HG03439 (cell line): ENCODE measurements around the gene SH3RF3.

Experiments
- ATAC-seq: cut with Tn5 transposase; IDR thresholded peaks from one replicate; pipeline ENCODE4 v1.9.1; 2021; ENCODE audit warnings: mild to moderate bottlenecking, moderate library complexity; ENCODE audit not compliant: unreplicated experiment

The SH3RF3 gene

DNA sequence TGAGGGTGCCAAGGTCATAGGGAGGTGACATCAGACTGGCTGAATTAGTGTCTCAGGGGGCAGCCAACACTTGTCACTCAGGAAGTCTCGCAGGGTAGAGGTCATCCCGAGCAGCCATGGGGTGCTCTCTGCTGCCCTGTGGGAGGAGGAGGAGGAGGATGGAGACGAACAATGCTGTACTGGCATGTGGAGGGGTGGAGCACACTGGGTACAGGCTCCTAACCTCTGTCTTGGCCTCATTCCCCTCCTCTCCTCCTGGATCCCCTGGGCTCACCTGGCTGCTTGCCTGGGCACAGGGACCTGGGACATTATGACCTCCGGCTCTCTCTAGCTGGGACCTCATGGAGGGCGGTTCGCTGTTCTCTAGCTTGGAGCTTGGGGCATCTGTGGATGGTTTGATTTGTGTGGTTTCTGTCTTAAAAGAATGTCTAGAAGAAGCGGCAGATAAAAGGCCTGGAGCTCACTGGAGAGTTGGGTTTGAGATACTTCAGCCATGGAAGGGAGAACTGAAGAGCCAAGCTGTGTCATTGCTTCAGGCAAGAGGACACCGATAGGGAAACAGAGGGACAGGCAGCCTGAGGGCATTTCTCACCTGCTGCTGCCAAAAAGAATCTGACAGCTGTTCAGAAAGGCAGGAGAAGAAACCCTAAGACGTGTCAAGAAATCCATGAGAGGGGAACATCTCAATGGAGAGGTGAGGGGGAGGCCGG is 351.6 kb downstream of the SH3RF3 start:
- ATAC-seq: no peak

- no peak for ATAC-seq
These were observed 352.2 kb downstream of the SH3RF3 start for GRCh38 chr2:109481196-109481555.

DNA sequence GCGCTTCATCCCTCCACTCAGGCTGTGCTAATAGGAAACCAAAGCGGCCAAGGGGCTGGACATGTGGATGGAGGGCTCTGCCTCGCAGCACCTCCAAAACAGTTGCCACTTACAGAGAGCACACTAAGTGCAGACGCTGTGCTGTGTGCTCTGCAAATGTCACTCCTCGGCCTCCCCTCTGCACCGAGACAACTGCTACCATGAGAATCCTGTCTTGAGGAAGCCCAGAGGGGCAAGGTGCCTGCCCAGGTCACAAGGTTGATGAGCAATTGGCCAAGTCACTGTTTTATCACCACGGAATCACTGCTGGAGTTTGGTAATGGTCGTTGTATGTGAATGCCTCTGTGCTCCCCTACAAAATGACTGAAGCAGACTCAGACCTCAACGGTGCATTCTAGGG is 352.6 kb downstream of the SH3RF3 start:
- ATAC-seq: no peak

DNA sequence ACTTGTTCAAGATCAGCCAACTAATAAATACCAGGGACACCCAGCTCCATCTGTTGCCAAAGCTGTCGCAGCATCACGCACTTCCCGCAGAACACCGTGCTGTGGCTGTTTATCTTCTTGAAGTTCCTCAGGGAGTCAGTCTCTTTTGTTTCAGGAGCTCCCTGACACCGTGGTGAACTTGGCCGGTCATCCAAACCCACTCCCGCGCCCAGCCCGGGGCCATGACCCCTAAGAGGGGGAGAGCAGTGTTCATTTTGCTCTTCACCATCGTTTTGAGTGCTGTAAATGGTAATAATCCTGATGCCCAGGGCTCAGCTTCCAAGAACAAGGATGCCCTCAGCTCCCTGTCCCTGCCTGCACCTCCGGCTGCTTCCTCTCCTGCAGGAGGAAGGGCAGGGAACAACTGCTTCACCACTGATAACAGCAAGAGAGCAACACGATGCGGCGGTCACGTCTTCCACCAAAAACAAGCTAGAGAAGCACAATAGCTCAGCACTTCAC is 353.4 kb downstream of the SH3RF3 start:
- no peak for ATAC-seq

- ATAC-seq: no peak
These were observed 357.9 kb downstream of the SH3RF3 start for GRCh38 chr2:109486711-109487535.

- ATAC-seq: no peak
These were observed 358.5 kb downstream of the SH3RF3 start for GRCh38 chr2:109487536-109487869.

DNA sequence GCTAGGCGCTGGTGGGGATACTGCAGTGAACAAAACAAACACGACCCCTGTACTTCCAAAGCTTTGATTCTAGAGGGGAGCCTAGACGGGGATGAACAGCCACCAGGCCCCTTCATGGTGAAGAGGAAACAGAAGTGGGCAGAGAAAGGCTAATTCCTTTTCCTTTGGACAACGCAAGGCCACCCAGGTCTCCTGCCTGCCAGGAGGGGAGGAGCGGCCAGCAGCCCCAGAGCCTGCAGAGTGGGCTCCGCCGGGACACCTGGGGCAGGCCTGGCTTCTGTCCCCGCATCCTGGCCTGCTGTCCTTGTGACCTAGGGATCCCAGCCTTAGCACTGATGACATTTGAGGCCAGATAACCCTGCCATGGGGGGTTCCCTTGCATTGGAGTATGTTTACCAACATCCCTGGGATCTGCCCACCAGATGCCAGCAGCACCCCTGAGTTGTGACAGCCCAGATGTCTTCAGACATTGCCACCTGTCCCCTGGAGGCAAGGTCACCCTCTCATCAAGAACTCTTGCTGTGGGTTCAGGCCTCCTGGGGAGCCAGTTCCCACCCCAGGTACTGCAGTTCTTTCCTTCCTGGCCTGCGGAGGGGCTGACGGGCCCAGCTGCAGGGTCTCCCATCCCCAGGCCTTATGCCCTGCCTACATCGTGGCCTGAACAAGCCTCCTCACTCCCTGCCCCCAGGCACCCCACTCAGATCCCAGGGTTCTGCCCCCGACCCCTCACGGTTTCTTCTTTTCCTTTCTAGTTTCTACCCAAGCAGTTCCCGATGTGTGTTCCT is 359.1 kb downstream of the SH3RF3 start:
- no peak for ATAC-seq

- ATAC-seq: no peak
These were observed 360.3 kb downstream of the SH3RF3 start for GRCh38 chr2:109489296-109489695.

DNA sequence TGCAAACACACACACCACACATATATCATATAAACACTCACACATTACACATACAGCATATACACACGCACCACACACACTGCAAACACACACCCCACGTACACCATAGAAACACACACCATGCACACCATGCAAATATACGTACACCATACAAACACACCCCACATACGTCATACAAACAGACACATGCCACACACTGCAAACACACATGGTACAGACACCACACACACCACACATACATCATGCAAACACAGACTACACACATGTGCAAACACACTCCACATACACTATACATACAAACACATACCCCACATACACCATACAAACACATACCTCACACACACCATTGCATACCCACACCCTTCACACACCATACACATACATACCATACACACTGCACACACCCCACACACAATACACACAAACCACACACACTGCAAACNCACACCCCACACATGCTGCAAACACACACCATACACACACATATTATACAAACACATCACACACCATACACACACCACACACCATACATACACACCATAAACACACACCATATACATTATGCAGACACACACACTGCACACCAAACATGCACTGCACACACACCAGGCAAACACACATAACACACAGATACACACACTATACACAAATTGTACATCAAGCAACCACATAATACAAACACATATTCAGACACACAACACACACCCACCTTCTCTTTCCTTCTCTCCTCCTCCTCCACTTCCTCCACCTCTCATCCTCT is 364.4 kb downstream of the SH3RF3 start:
- ATAC-seq: no peak

GRCh38 chr2:109494351-109494750 is 365.3 kb downstream of the SH3RF3 start:
- no peak for ATAC-seq

DNA sequence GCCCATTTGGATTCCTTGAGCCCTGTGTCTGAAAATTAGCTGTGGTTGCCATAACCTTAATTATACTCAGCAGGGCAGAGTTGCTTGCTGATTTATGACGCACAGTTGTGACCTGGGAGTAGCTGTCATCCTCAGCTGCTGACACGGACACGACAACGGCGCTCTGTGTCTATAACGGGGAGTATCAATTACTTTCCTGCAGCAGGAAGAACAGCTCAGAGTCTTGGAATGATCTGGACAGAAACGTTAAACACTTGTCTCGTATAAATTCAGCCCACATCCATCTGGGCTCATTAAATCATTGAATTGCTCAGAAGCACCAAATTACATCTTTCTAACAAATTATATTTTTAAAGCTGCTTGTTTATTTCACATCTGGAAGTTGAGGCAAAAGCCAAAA is 368.5 kb downstream of the SH3RF3 start:
- no peak for ATAC-seq

DNA sequence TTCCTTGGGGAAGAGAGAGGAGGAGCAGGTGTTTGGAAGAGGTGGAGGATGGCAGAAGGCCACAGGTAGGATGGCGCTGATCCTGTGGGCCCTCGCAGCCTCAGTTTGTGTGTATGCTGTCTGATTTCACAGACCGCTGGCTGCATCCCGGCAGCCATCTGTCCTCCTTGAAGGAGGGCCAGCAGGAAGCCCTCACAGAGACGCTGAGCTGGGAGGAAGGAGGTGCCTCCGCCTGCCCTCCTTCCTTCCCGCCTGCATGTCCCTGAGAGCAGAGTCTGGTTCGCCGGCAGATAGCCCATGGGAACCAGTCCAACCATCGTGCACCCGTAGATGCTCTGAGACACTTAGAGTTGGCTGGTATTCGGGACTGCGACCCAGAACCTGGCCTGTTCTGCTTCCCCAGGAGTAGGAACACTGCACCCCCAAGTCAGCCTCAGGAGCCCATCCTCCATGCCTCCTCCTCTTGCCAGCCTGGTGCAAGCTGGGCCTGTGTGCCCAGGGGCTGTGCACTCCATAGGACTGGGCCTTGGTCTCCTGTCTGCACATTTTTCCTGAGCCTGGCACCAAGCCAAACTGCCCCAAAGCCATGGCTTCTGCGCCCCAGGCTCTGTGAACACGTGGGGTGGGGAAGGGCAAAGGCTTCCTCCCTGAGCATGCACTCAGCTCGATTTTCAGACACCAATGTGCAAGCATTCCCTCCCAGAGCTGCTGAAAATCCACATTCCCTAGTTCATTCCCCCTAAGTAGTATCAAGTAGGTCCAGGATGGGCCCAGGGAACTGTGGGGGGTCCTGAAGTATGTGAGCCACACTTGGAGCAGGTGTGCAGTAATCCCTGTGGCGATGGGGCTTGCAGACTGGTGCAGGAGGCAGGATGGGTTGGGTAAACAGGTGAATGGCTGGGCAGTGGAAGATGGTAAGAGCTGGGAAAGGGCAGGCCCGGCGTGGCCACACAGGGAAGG is 369.2 kb downstream of the SH3RF3 start:
- no peak for ATAC-seq

GRCh38 chr2:109498906-109499305 is 369.9 kb downstream of the SH3RF3 start:
- no peak for ATAC-seq

DNA sequence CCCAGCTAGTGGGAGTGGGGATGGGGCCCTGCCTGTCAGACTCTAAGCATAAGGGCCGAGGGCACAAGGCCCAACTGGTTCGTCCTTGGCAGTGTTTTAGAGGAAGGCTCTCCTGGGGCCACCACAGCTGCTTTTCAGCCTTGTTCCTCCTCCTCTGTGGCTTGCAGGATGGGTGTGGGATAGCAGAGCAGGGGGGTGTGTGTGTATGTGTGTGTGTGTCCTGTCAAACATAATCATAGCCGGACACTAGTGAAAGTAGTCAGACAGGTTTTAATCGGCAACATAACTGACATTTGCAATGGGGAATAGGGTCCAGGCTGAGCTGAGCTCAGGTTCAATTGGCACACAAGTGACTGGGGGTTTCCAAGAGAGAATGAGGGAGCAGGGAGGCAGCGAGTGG is 370.6 kb downstream of the SH3RF3 start:
- no peak for ATAC-seq

GRCh38 chr2:109500910-109501309 is 371.9 kb downstream of the SH3RF3 start:
- ATAC-seq: no peak

DNA sequence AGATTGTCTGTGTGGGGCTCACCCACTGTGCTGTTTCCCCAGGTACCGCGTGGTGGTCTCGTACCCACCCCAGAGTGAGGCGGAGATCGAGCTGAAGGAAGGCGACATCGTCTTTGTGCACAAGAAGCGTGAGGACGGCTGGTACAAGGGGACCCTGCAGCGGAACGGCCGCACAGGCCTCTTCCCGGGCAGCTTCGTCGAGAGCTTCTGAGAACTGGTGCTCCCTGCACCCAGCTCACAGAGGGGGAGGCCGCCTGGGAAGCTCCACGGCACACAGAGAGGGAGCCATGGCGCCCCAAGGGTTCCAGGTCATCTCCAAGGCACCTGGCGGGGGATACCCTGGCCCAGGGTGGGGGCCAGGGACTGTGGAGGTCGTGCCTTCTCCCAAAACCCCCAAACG is 372.5 kb downstream of the SH3RF3 start:
- ATAC-seq: no peak

GRCh38 chr2:109503191-109503590 is 374.2 kb downstream of the SH3RF3 start:
- ATAC-seq: no peak

GRCh38 chr2:109507217-109507616 is 378.2 kb downstream of the SH3RF3 start:
- ATAC-seq: no peak

- ATAC-seq: no peak
These were observed 378.8 kb downstream of the SH3RF3 start for GRCh38 chr2:109507828-109508227.

DNA sequence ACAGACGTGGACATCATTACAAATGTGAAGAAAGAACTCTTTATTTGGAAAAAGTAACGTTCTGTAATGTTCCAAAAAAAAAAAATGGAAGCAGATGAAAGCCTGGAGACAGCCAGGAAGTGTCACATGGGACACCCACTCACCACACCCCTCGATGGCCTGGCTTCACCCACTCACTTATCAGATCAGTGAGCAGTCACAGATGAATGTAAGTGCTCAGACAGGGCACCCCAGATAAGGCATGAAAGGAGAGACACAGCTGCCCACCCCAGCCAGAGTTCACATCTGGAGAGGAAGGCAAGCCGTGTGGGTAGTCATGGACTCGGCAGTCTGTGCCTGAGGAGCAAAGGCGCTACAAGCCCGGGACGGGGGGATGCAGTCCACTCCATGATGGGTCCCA is 379.6 kb downstream of the SH3RF3 start:
- no peak for ATAC-seq
